Stimulated activated CD8-positive, alpha-beta memory T cell treated with anti-CD3 and anti-CD28 coated beads, Interleukin-15, amount 100 ng/mL, for 4 hours (primary cell): Measurements from ENCODE around the gene DMD.
"Not testable (repeated sequence)": the region's sequence is repeated elsewhere in the genome, so short reads cannot be mapped to it uniquely, and the experiment has no call there.

ENCODE experiments used
- DNase-seq, 2 donors: peaks; one replicate each; pipeline ENCODE4 v3.0.0-alpha.2; 2020; ENCODE audit warnings: low read depth in 2 of 2

Gene DMD

GRCh38 chrX:31527455-31528126 is 1683.8 kb downstream of the DMD start:
- DNase-seq, result no peak

- no peak for DNase-seq
These were observed 1687.3 kb downstream of the DMD start for GRCh38 chrX:31523884-31524536.

- no peak for DNase-seq
These were observed 1688.6 kb downstream of the DMD start for GRCh38 chrX:31522760-31523159.

GRCh38 chrX:31521941-31522340 is 1689.4 kb downstream of the DMD start:
- DNase-seq, result no peak

- DNase-seq, result no peak
These were observed 1694.8 kb downstream of the DMD start for GRCh38 chrX:31516527-31516926.

GRCh38 chrX:31508338-31508737 is 1703.0 kb downstream of the DMD start:
- no peak for DNase-seq

GRCh38 chrX:31506928-31507327 is 1704.4 kb downstream of the DMD start:
- DNase-seq, result no peak

- DNase-seq, result no peak
These were observed 1705.0 kb downstream of the DMD start for GRCh38 chrX:31506360-31506759.

- DNase-seq, result no peak
These were observed 1710.4 kb downstream of the DMD start for GRCh38 chrX:31500921-31501320.

- no peak for DNase-seq
These were observed 1712.2 kb downstream of the DMD start for GRCh38 chrX:31499109-31499508.

GRCh38 chrX:31497086-31497485 is 1714.3 kb downstream of the DMD start:
- no peak for DNase-seq

GRCh38 chrX:31487951-31488350 is 1723.4 kb downstream of the DMD start:
- no peak for DNase-seq

- no peak for DNase-seq
These were observed 1728.0 kb downstream of the DMD start for GRCh38 chrX:31483336-31483735.

- DNase-seq, result no peak
These were observed 1730.7 kb downstream of the DMD start for GRCh38 chrX:31480696-31481095.

GRCh38 chrX:31471229-31471628 is 1740.1 kb downstream of the DMD start:
- DNase-seq, result no peak

- DNase-seq, result not testable (repeated sequence)
These were observed 1740.6 kb downstream of the DMD start for GRCh38 chrX:31470753-31471152.

GRCh38 chrX:31464306-31464915 is 1746.9 kb downstream of the DMD start:
- DNase-seq, result no peak

- DNase-seq, result no peak
These were observed 1750.1 kb downstream of the DMD start for GRCh38 chrX:31461266-31461665.

GRCh38 chrX:31459361-31459760 is 1752.0 kb downstream of the DMD start:
- DNase-seq, result no peak

GRCh38 chrX:31449965-31450364 is 1761.4 kb downstream of the DMD start:
- DNase-seq, result no peak

- DNase-seq, result no peak
These were observed 1762.3 kb downstream of the DMD start for GRCh38 chrX:31449081-31449480.

GRCh38 chrX:31445542-31445941 is 1765.8 kb downstream of the DMD start:
- no peak for DNase-seq

GRCh38 chrX:31443654-31444053 is 1767.7 kb downstream of the DMD start:
- no peak for DNase-seq
